Heart right ventricle (tissue), 16 donors: Measurements from ENCODE around the gene KRTAP4-8. TPM values are rescaled to one million over a fixed set of nuclear protein-coding genes. Genes with fewer than 3 reads are reported as not detected.
"Not testable (repeated sequence)": the region's sequence is repeated elsewhere in the genome, so short reads cannot be mapped to it uniquely, and the experiment has no call there.

Experiments used
- ATAC-seq, 8 donors: fragments of 200-7000 bp; cut with Tn5 transposase; one replicate each; pipeline ENCODE4 v1.9.1; 2020; ENCODE audit warnings: mild to moderate bottlenecking in 8 of 8, moderate library complexity in 8 of 8, moderate number of reproducible peaks in 1 of 8
- DNase-seq, 2 donors: peaks; one replicate each; pipeline ENCODE4 v3.0.0-alpha.2; 2020
- H3K27ac ChIP-seq, 10 donors: fragments of 200-600 bp; sonication (generic) in 2 of 10; one replicate each; pipeline versions ENCODE4 v1.5.0 to v1.8.0; 2020 to 2022; ENCODE audit warnings: mild to moderate bottlenecking in 3 of 10
- H3K27me3 ChIP-seq, 7 donors: fragments of 200-600 bp; one replicate each; pipeline ENCODE4 v1.8.0; 2021 to 2022; ENCODE audit warnings: mild to moderate bottlenecking in 2 of 7
- H3K36me3 ChIP-seq, 9 donors: fragments of 200-600 bp; sonication (generic) in 1 of 9; one replicate each; pipeline versions ENCODE4 v1.5.0 to v1.8.0; 2020 to 2022; ENCODE audit warnings: mild to moderate bottlenecking in 2 of 9
- H3K4me1 ChIP-seq, 9 donors: fragments of 200-600 bp; sonication (generic) in 1 of 9; one replicate each; pipeline versions ENCODE4 v1.5.0 to v1.8.0; 2020 to 2022; ENCODE audit warnings: mild to moderate bottlenecking in 4 of 9
- H3K4me3 ChIP-seq, 10 donors: fragments of 200-600 bp; sonication (generic) in 2 of 10; one replicate each; pipeline versions ENCODE4 v1.5.0 to v1.8.0; 2020 to 2022; ENCODE audit warnings: mild to moderate bottlenecking in 7 of 10, moderate library complexity in 2 of 10
- H3K9me3 ChIP-seq, 11 donors: fragments of 200-600 bp in 10 of 11; sonication (generic) in 2 of 11; one replicate each; pipeline versions ENCODE4 v1.5.0 to v1.8.0; 2013 to 2022; ENCODE audit warnings: mild to moderate bottlenecking in 2 of 11, control low read depth in 1 of 11, moderate library complexity in 1 of 11
- CTCF ChIP-seq, 9 donors: fragments of 200-600 bp; sonication (generic) in 2 of 9; IDR thresholded peaks; one replicate each; pipeline versions ENCODE4 v1.5.0 to v1.8.0; 2021 to 2022; ENCODE audit warnings: antibody characterized with exemption in 9 of 9, mild to moderate bottlenecking in 5 of 9, moderate library complexity in 1 of 9
- WGBS, 2 donors: extraction: QIAGEN DNeasy Blood & Tissue Kit; methylation state at CpG; one replicate each; pipeline ENCODE4 v1.1.7; 2013; ENCODE audit warnings: inconsistent platforms in 1 of 2; 5-methylcytosine and 5-hydroxymethylcytosine counted together
- intact Hi-C, 10 donors: fragments of 100-400 bp; cut with DNase I; formaldehyde crosslinking; loops; one replicate each; pipeline versions ENCODE4 v1.11.1 to v1.14.2; 2022
- polyA plus RNA-seq, 2 donors: library from polyadenylated mRNA; stranded (reverse); fragments of 200-250 nt; gene quantifications; one replicate each; pipeline ENCODE4 v1.2.3, GENCODE V29; 2013
- total RNA-seq, 10 donors: library from RNA; stranded (reverse); fragmentation: NEBNext Ultra II Directional in 3 of 10; extraction: Animal tissue kit (Norgen Biotek cat#: 25700) in 3 of 10; gene quantifications; one replicate each; pipeline versions ENCODE4 v1.2.1 to v1.2.4, GENCODE V29; 2021 to 2023
- donor health status: Arrhythmogenic right ventricular cardiomyopathy.
- donor health status: ischemic (EF 13 %, LVEDD 7.1; RV severe dilation, severe dysfunction).
- donor health status: healthy with polysubstance abuse.
- donor health status: DM: no; HTN: yes; CAD: no.
- donor health status: DM: no; HTN: no; CAD: no.
- donor health status: ischemic (EF 25% LVEDD 6.9; RV normal size, moderate dysfunction).
- donor health status: ischemic (EF 25% LVEDD 5.7; RV mildly dilated, moderate dysfunction).
- donor health status: healthy.
- donor health status: DM: yes; HTN: yes; CAD: no.
- donor health status: Ischemic cardiomyopathy.
- donor health status: ischemic (EF 35%, LVEDD 5.7; RV mildly dilated, moderate dysfunction).
- donor health status: nonischemic (EF 11% LVEDD 7.7; RV severe dilation, severe dysfunction).
- donor health status: DM: yes; HTN: yes; CAD: no.
- donor health status: PGD.
- donor health status: ischemic (EF 29% LVEDD 5.4; RV normal size, mild dysfunction).
- donor health status: nonischemic (EF 23%, LVEDD 6.1; RV moderate dilation, normal function).

Gene KRTAP4-8
- total and polyA plus RNA-seq, 12 donors: not detected

GRCh38 chr17:41140360-41141131 is 42.6 kb upstream of the KRTAP4-8 start, which contains the start of gene KRTAP4-6:
TSS of gene KRTAP4-6 (minus strand) at chr17:41140544. CDS start at chr17:41140487, 57 bp downstream.
- no peak within 1 kb of the TSS for H3K4me3 ChIP-seq
- 77 to 81% methylated on average over 5 to 6 of the region's 6 CpGs for WGBS, 2 donors
- no peaks in the 10 kb centered on the region for H3K36me3 ChIP-seq
- intact Hi-C loops: no loop called here
- TF ChIP-seq CTCF (IDR thresholded peaks at IDR 0.05): no peak
- no peak for DNase-seq
- no peak for ATAC-seq
- H3K4me1 ChIP-seq: no peaks in the 10 kb centered on the region
- H3K9me3 ChIP-seq: peaks cover 0 to 36% (median 9%) of the 10 kb centered on the region in 11 donors
- H3K27ac ChIP-seq: no peak within 1 kb of the TSS
- peaks cover 0 to 10% (median 0%) of the 10 kb centered on the region in 7 donors for H3K27me3 ChIP-seq

GRCh38 chr17:41139865-41140264 is 41.9 kb upstream of the KRTAP4-8 start:
- H3K27ac ChIP-seq, intact Hi-C loops, DNase-seq, ATAC-seq, H3K36me3 ChIP-seq, H3K4me1 ChIP-seq, H3K4me3 ChIP-seq: not testable (repeated sequence)
- H3K27me3 ChIP-seq: peaks cover 0 to 12% (median 0%) of the 10 kb centered on the region in 7 donors
- peaks cover 0 to 36% (median 9%) of the 10 kb centered on the region in 11 donors for H3K9me3 ChIP-seq
- WGBS, 2 donors: 81 to 87% methylated on average over 12 of the region's 12 CpGs

GRCh38 chr17:41133880-41134735 is 36.2 kb upstream of the KRTAP4-8 start:
- Histone ChIP-seq H3K36me3 (no peaks in the 10 kb centered on the region), H3K4me3 (no peak overlapping the region), H3K27me3 (peaks cover 0 to 11% (median 3%) of the 10 kb centered on the region in 7 donors), H3K4me1 (no peaks in the 10 kb centered on the region), H3K9me3 (peaks cover 0 to 14% (median 4%) of the 10 kb centered on the region in 11 donors), H3K27ac (no peak overlapping the region)
- DNase-seq (no peak), ATAC-seq (no peak)
- TF ChIP-seq CTCF (IDR thresholded peaks at IDR 0.05): no peak
- WGBS, 2 donors: 70 to 72% methylated on average over 2 of the region's 2 CpGs
- intact Hi-C loops: no loop called here

GRCh38 chr17:41131979-41132378 is 34.0 kb upstream of the KRTAP4-8 start:
- Histone ChIP-seq H3K27me3 (peaks cover 0 to 14% (median 3%) of the 10 kb centered on the region in 7 donors), H3K36me3 (no peaks in the 10 kb centered on the region), H3K4me3 (no peak overlapping the region), H3K27ac (no peak overlapping the region), H3K4me1 (no peaks in the 10 kb centered on the region), H3K9me3 (peaks cover 0 to 8% (median 3%) of the 10 kb centered on the region in 11 donors)
- ATAC-seq (no peak), DNase-seq (no peak)
- no peak for TF ChIP-seq CTCF (IDR thresholded peaks at IDR 0.05)
- intact Hi-C loops: no loop called here
- WGBS, 2 donors: 85% methylated on average over 3 of the region's 3 CpGs
